Hepatocyte (in vitro differentiated cells): ENCODE measurements around the gene PRR19. TPM values are rescaled to one million over a fixed set of nuclear protein-coding genes. Genes with fewer than 3 reads are reported as not detected.

Experiments used
- DNase-seq: peaks from one replicate; pipeline ENCODE4 v3.0.0-alpha.2; 2016; ENCODE audit warnings: low spot score
- H2AFZ ChIP-seq: fragments of 200-600 bp; sonication (generic); 2 replicates; pipeline ENCODE4 v1.6.0; 2016; ENCODE audit warnings: antibody characterized with exemption, mild to moderate bottlenecking
- H3K27ac ChIP-seq: fragments of 200-600 bp; sonication (generic); 2 replicates; pipeline ENCODE4 v1.5.1; 2016; ENCODE audit warnings: mild to moderate bottlenecking
- H3K27me3 ChIP-seq: fragments of 200-600 bp; sonication (generic); 2 replicates; pipeline ENCODE4 v1.6.1; 2016
- H3K36me3 ChIP-seq: fragments of 200-600 bp; sonication (generic); replicated peaks from 2 replicates; pipeline ENCODE4 v1.5.1; 2016; ENCODE audit warnings: low read depth; ENCODE audit not compliant: insufficient read depth
- H3K4me1 ChIP-seq: fragments of 200-600 bp; sonication (generic); 2 replicates; pipeline ENCODE4 v1.5.1; 2016; ENCODE audit warnings: mild to moderate bottlenecking, moderate library complexity; ENCODE audit not compliant: insufficient read depth
- H3K4me2 ChIP-seq: fragments of 200-600 bp; sonication (generic); 2 replicates; pipeline ENCODE4 v1.6.0; 2016
- H3K4me3 ChIP-seq: fragments of 200-600 bp; sonication (generic); 2 replicates; pipeline ENCODE4 v1.5.1; 2016; ENCODE audit warnings: mild to moderate bottlenecking
- H3K79me2 ChIP-seq: fragments of 200-600 bp; sonication (generic); 2 replicates; pipeline ENCODE4 v1.6.0; 2017; ENCODE audit warnings: mild to moderate bottlenecking
- H3K9me2 ChIP-seq: fragments of 200-600 bp; sonication (generic); replicated peaks from 2 replicates; pipeline ENCODE4 v1.6.0; 2017; ENCODE audit warnings: mild to moderate bottlenecking; ENCODE audit not compliant: insufficient read depth
- H3K9me3 ChIP-seq: fragments of 200-600 bp; sonication (generic); 2 replicates; pipeline ENCODE4 v1.5.1; 2016; ENCODE audit warnings: low read depth, mild to moderate bottlenecking
- H4K20me1 ChIP-seq: fragments of 200-600 bp; sonication (generic); 2 replicates; pipeline ENCODE4 v1.6.0; 2016; ENCODE audit warnings: mild to moderate bottlenecking; ENCODE audit not compliant: insufficient read depth, poor library complexity, severe bottlenecking
- CTCF ChIP-seq: fragments of 200-600 bp; sonication (generic); IDR thresholded peaks from 2 replicates; pipeline ENCODE4 v1.5.1; 2016; ENCODE audit warnings: antibody characterized with exemption, mild to moderate bottlenecking; ENCODE audit not compliant: poor library complexity
- EZH2 ChIP-seq: fragments of 200-600 bp; sonication (generic); IDR thresholded peaks from 2 replicates; pipeline ENCODE4 v1.6.1; 2016; ENCODE audit warnings: antibody characterized with exemption, mild to moderate bottlenecking, borderline replicate concordance
- EZH2phosphoT487 ChIP-seq: fragments of 200-600 bp; sonication (generic); IDR thresholded peaks from one replicate; pipeline ENCODE4 v1.6.1; 2018; ENCODE audit warnings: antibody characterized with exemption, mild to moderate bottlenecking, low read depth, moderate library complexity; ENCODE audit not compliant: unreplicated experiment, severe bottlenecking
- WGBS: methylation state at CpG from one replicate; pipeline ENCODE4 v1.1.6; 2016; ENCODE audit warnings: low lambda C conversion rate; ENCODE audit errors: missing lambda C conversion rate; 5-methylcytosine and 5-hydroxymethylcytosine counted together
- polyA plus RNA-seq: library from polyadenylated mRNA; unstranded; fragments of >200 nt; fragmentation: Nextera tagmentation; extraction: Ambion mirVana; gene quantifications from 2 replicates; pipeline ENCODE4 v1.2.1, GENCODE V29; 2016
- total RNA-seq: library from RNA; depleted of rRNA; stranded (reverse); fragments of >200 nt; gene quantifications from 2 replicates; pipeline ENCODE4 v1.2.3, GENCODE V29; 2014

The PRR19 gene
- total and polyA plus RNA-seq, 2 experiments from 2014 or later = 2.2 to 3.0 TPM

- H3K4me3 ChIP-seq = no peak overlapping the region
- H3K4me1 ChIP-seq = no peaks in the 10 kb centered on the region
- no peak overlapping the region for H2AFZ ChIP-seq
- DNase-seq = no peak
- H3K27me3 ChIP-seq = no peaks in the 10 kb centered on the region
- H4K20me1 ChIP-seq = peaks cover 3% of the 10 kb centered on the region
- TF ChIP-seq CTCF (no peak), EZH2phosphoT487 (no peak), EZH2 (no peak)
- no peaks in the 10 kb centered on the region for H3K9me2 ChIP-seq
- H3K4me2 ChIP-seq = no peak overlapping the region
- H3K79me2 ChIP-seq = peaks cover 32% of the 10 kb centered on the region
- WGBS = 94% methylated on average over 21 of the region's 21 CpGs
- H3K9me3 ChIP-seq = no peaks in the 10 kb centered on the region
- H3K27ac ChIP-seq = no peak overlapping the region
- H3K36me3 ChIP-seq = no peaks in the 10 kb centered on the region
Observed at GRCh38 chr19:42333975-42334696, 32.2 kb downstream of the PRR19 start.

GRCh38 chr19:42334697-42335373, 32.9 kb downstream of the PRR19 start:
- Histone ChIP-seq H3K27me3 (no peaks in the 10 kb centered on the region), H2AFZ (no peak overlapping the region), H3K9me3 (no peaks in the 10 kb centered on the region), H3K4me3 (no peak overlapping the region), H3K36me3 (no peaks in the 10 kb centered on the region), H3K27ac (no peak overlapping the region), H3K9me2 (no peaks in the 10 kb centered on the region), H3K79me2 (peaks cover 26% of the 10 kb centered on the region), H3K4me1 (no peaks in the 10 kb centered on the region), H4K20me1 (no peaks in the 10 kb centered on the region), H3K4me2 (no peak overlapping the region)
- TF ChIP-seq EZH2phosphoT487 (no peak), EZH2 (no peak), CTCF (no peak)
- no peak for DNase-seq
- 96% methylated on average over 13 of the region's 13 CpGs for WGBS

- no peaks in the 10 kb centered on the region for H3K27me3 ChIP-seq
- no peak overlapping the region for H3K4me2 ChIP-seq
- no peak overlapping the region for H3K4me3 ChIP-seq
- no peak for DNase-seq
- H3K9me3 ChIP-seq = no peaks in the 10 kb centered on the region
- no peaks in the 10 kb centered on the region for H3K9me2 ChIP-seq
- peaks cover 21% of the 10 kb centered on the region for H3K79me2 ChIP-seq
- H2AFZ ChIP-seq = no peak overlapping the region
- no peaks in the 10 kb centered on the region for H4K20me1 ChIP-seq
- TF ChIP-seq EZH2 (no peak), CTCF (no peak), EZH2phosphoT487 (no peak)
- H3K27ac ChIP-seq = no peak overlapping the region
- no peaks in the 10 kb centered on the region for H3K4me1 ChIP-seq
- no peaks in the 10 kb centered on the region for H3K36me3 ChIP-seq
- 92% methylated on average over 7 of the region's 7 CpGs for WGBS
Observed at GRCh38 chr19:42335374-42335936, 33.5 kb downstream of the PRR19 start.
